GM20000 (cell line): ENCODE data around the gene PPP4C.

Experiments
- DNase-seq: peaks from one replicate; pipeline ENCODE4 v3.0.0; 2012; ENCODE audit warnings: low spot score
- CTCF ChIP-seq: IDR thresholded peaks from 2 replicates; pipeline ENCODE4 v1.5.1; 2012; ENCODE audit warnings: mild to moderate bottlenecking, control low read depth; ENCODE audit errors: extremely low read depth, missing control alignments

The PPP4C gene

GRCh38 chr16:30075503-30076275 is at the start of gene PPP4C:
Gene PPP4C (plus strand): TSS chr16:30075994. CDS start chr16:30076378, 384 bp downstream.
- DNase-seq: peak; percentile 95
- TF ChIP-seq CTCF: no peak

- no peak for DNase-seq
- no peak for TF ChIP-seq CTCF
Observed at GRCh38 chr16:30026449-30026848, 49.3 kb upstream of the PPP4C start.

GRCh38 chr16:30027588-30028437 is 48.0 kb upstream of the PPP4C start:
- DNase-seq: no peak
- no peak for TF ChIP-seq CTCF

- DNase-seq: peak; percentile 30
Observed at GRCh38 chr16:30028438-30029076, 47.2 kb upstream of the PPP4C start.

GRCh38 chr16:30030011-30030685 is 45.6 kb upstream of the PPP4C start:
- TF ChIP-seq CTCF: no peak
- no peak for DNase-seq

More at GRCh38 chr16:30028438-30029076, 47.2 kb upstream of the PPP4C start:
- no peak for TF ChIP-seq CTCF

GRCh38 chr16:30030841-30031413 is 44.9 kb upstream of the PPP4C start, which contains the start of gene TLCD3B:
Gene TLCD3B (minus strand): TSS chr16:30031271. CDS start chr16:30030527, 744 bp downstream.
- no peak for DNase-seq
- TF ChIP-seq CTCF: no peak
